ENCODE measurements around the gene PNMA3.
"Not testable (repeated sequence)": the region's sequence is repeated elsewhere in the genome, so short reads cannot be mapped to it uniquely, and the experiment has no call there.

The PNMA3 gene

DNA sequence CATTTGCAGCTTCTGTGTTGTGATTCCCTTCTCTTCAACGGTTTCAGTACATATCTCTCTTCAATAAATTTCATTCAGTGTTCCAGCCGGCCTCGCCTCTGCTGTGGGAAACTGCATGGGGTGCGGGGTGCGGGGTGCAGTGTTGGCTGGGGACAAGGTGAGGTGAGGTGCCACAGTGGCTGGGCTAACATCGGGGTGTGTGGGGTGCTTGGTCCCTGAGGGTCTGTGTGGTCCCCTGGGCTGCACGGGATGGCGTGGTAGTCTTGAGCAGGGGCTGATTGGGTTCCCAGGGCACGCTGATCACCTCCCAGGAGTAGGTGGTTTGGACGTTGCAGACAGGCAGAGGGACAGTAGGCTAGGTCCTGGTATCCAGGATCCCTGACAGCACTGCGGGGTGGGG, 18.7 kb downstream of the PNMA3 start:
- no peak for DNase-seq

DNA sequence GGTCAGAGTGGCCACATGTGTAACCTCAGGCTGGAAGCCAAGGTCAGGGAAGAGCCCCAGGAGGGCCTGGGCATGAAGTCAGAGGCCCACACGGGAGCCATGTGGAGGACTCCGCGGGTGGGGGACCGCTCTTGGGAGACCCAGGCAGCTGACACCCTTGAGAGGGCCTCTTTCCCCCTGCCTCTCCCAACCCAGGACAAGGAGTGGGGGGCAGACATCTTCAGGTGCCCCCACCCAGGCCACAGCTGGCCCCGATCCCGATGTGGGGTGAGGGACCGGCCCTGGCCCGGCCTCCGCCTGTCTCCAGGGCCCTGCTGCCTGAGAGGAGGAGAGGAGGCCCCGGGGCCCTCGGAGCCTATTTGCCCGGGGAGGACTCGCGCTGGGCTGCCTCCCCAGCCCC, 19.1 kb downstream of the PNMA3 start:
- no peak for DNase-seq

DNA sequence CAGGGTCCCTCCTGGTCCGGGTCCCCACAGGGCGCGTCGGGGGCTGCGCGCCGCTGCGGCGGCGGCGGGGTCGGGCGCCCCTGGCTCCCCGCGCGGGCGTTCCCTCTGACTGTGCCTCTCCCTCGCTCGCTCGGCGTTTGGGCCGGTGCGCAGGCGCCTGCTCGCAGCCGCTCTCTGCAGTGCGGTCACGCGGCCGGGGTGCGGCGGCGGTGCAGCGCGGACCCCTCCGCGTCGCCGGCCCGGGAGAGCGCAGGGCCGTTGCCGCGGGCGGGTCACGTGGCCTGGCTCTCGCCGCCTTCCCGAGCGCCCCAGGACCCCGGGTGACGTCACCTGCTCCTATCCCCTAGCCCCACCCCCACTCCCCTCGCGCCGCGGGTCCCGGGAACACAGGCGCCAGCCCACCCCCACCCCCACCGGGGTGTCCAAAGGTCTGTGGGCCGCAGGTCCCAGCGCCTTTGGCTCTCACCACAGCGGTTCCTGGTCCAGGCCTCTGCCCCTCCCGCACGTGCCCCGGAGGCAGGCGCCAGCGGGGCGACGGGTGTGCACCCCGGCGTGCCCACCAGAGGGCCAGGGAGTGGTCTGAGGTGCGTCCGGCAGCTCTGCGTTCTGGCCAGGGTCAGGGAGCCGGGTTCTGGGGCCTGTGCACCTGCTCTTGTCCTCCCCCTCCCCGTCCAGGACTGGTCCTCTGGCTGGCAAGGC, 21.3 kb downstream of the PNMA3 start:
- not testable (repeated sequence) for DNase-seq

GRCh38 chrX:153083238-153083923, 27.1 kb downstream of the PNMA3 start:
- not testable (repeated sequence) for DNase-seq

- DNase-seq = no peak
Measured at GRCh38 chrX:153102418-153102817, 46.1 kb downstream of the PNMA3 start.

DNA sequence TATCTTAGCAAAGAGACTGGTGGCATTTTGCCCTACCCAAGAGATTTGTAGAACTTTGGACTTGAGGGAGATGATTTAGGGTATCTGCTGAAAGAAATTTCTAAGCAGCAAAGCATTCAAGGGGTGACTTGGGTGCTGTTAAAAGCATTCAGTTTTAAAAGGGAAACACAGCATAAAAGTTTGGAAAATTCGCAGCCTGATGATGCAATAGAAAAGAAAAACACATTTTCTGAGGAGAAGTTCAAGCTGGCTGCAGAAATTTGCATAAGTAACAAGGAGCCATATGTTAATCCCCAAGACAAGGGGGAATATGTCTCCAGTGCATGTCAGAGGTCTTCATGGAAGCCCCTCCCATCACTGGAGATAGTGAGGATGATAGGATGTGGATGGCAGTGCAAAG, 48.7 kb downstream of the PNMA3 start:
- not testable (repeated sequence) for DNase-seq

GRCh38 chrX:153106092-153106801, 50.0 kb downstream of the PNMA3 start:
- not testable (repeated sequence) for DNase-seq
